GM13977 (cell line): ENCODE measurements around the gene MADD.

Experiments used
- DNase-seq: peaks from one replicate; pipeline ENCODE4 v3.0.0; 2012; ENCODE audit warnings: low spot score
- CTCF ChIP-seq: IDR thresholded peaks from 2 replicates; pipeline ENCODE4 v1.5.1; 2012; ENCODE audit warnings: mild to moderate bottlenecking, control low read depth; ENCODE audit not compliant: insufficient read depth; ENCODE audit errors: extremely low read depth, missing control alignments
- in situ Hi-C: fragments of 300-500 bp; cut with MboI; formaldehyde crosslinking; loops from one replicate; pipeline ENCODE4 v1.12.0; 2022; ENCODE audit warnings: low sequenced_read_pairs, low pct_unique_long_range_greater_than_20kb, mixed read lengths, inconsistent platforms; ENCODE audit not compliant: unreplicated experiment

MADD gene

GRCh38 chr11:47264521-47264920 is 5.4 kb upstream of the MADD start:
- DNase-seq = no peak
- in situ Hi-C loops = no loop called here
- TF ChIP-seq CTCF = no peak

GRCh38 chr11:47267876-47268275 is 2.1 kb upstream of the MADD start:
- no peak for DNase-seq
- no peak for TF ChIP-seq CTCF
- in situ Hi-C loops = no loop called here

GRCh38 chr11:47268448-47269001 is 1.4 kb upstream of the MADD start:
- in situ Hi-C loops = no loop called here
- no peak for TF ChIP-seq CTCF
- no peak for DNase-seq

GRCh38 chr11:47269002-47269828 is 718 bp upstream of the MADD start:
- DNase-seq = peak; percentile 95
- in situ Hi-C loops = no loop called here
- TF ChIP-seq CTCF = no peak

GRCh38 chr11:47270331-47271271 is 668 bp downstream of the MADD start:
- in situ Hi-C loops = no loop called here
- TF ChIP-seq CTCF = peak; percentile 32
- DNase-seq = peak; percentile 43

GRCh38 chr11:47271328-47271727 is 1.4 kb downstream of the MADD start:
- in situ Hi-C loops = no loop called here
- TF ChIP-seq CTCF = no peak
- no peak for DNase-seq
